ENCODE data around the gene CCND2.

DNA sequence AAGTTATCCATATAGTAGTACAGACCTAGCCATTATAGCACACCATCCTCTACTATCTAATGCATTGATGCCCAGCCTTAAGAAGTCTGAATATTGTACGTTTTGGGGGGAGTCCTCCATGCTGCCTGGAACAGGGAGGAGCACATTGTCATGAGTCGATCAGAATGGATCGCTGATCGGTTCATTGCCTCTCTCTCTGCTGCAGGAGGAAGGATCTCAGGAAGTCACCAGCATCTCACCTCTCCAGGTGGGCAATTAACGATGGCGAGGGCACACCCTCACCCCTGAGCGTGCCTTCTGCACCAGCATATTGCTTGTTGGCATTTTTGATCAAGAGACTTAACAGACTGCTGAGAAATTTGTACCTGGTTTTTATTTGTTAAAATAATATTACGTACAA is 11.5 kb downstream of the CCND2 start:
- TF ChIP-seq, protein P1, sequence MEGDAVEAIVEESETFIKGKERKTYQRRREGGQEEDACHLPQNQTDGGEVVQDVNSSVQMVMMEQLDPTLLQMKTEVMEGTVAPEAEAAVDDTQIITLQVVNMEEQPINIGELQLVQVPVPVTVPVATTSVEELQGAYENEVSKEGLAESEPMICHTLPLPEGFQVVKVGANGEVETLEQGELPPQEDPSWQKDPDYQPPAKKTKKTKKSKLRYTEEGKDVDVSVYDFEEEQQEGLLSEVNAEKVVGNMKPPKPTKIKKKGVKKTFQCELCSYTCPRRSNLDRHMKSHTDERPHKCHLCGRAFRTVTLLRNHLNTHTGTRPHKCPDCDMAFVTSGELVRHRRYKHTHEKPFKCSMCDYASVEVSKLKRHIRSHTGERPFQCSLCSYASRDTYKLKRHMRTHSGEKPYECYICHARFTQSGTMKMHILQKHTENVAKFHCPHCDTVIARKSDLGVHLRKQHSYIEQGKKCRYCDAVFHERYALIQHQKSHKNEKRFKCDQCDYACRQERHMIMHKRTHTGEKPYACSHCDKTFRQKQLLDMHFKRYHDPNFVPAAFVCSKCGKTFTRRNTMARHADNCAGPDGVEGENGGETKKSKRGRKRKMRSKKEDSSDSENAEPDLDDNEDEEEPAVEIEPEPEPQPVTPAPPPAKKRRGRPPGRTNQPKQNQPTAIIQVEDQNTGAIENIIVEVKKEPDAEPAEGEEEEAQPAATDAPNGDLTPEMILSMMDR (conservative IDR thresholded peaks at IDR 0.05) = no peak
- no peak for TF ChIP-seq ZFX (IDR thresholded peaks at IDR 0.05)

All from C4-2B (cell line).